SK-N-SH (cell line): ENCODE data around the gene ATG7. TPM values are rescaled to one million over a fixed set of nuclear protein-coding genes. Genes with fewer than 3 reads are reported as not detected.

Experiments used
- CTCF ChIA-PET: fragments of 300-600, 350-600 bp; formaldehyde crosslinking; extraction: SDS; loops from one replicate; lab custom pipeline; 2021; lab: Yijun Ruan, JAX
- POLR2A ChIA-PET: fragments of 350-600 bp; sonication (Branson Sonifier 250); formaldehyde crosslinking; extraction: SDS; loops from one replicate; lab custom pipeline; 2020; ENCODE audit warnings: antibody characterized with exemption, inconsistent platforms; lab: Yijun Ruan, JAX
- DNase-seq: peaks from one replicate; pipeline ENCODE4 v3.0.0; 2012
- H2AFZ ChIP-seq: fragments of 200-600 bp; sonication (generic); 2 replicates; pipeline ENCODE4 v1.8.1; 2016; ENCODE audit warnings: antibody characterized with exemption, mild to moderate bottlenecking, low read depth
- H3F3A ChIP-seq: fragments of 200-600 bp; sonication (generic); replicated peaks from 2 replicates; pipeline ENCODE3; 2016; ENCODE audit warnings: antibody characterized with exemption, mild to moderate bottlenecking; ENCODE audit not compliant: insufficient read depth
- H3K27ac ChIP-seq, 2 experiments: fragments of 200-500 bp in 1 of 2; fragments of 200-600 bp in 1 of 2; sonication (Bioruptor generic) in 1 of 2; sonication (generic), shearing (Covaris generic) in 1 of 2; 2 replicates each; pipeline versions ENCODE4 v1.5.1 to v1.6.1; 2014 to 2016; ENCODE audit warnings: low read depth in 2 of 2, inconsistent platforms in 1 of 2, low read length in 1 of 2, mild to moderate bottlenecking in 1 of 2, mixed read lengths in 1 of 2
- H3K27me3 ChIP-seq: fragments of 200-600 bp; sonication (generic), shearing (Covaris generic); 2 replicates; pipeline ENCODE4 v1.6.1; 2016; ENCODE audit warnings: mixed run types; ENCODE audit not compliant: insufficient read depth
- H3K36me3 ChIP-seq, 2 experiments: fragments of 200-500 bp in 1 of 2; fragments of 200-600 bp in 1 of 2; sonication (Bioruptor generic) in 1 of 2; sonication (generic) in 1 of 2; replicated peaks in 1 of 2; 2 replicates each; pipeline versions ENCODE3 to v1.5.1; 2014 to 2016; ENCODE audit warnings: low read length in 1 of 2, mild to moderate bottlenecking in 1 of 2; ENCODE audit not compliant: insufficient read depth in 2 of 2, control insufficient read depth in 1 of 2
- H3K4me1 ChIP-seq, 2 experiments: fragments of 200-500 bp in 1 of 2; fragments of 200-600 bp in 1 of 2; sonication (Bioruptor generic) in 1 of 2; sonication (generic), shearing (Covaris generic) in 1 of 2; 2 replicates each; pipeline versions ENCODE4 v1.5.1 to v1.6.1; 2014 to 2016; ENCODE audit warnings: low read depth in 1 of 2, low read length in 1 of 2, mixed run types in 1 of 2; ENCODE audit not compliant: insufficient read depth in 2 of 2, control insufficient read depth in 1 of 2
- H3K4me2 ChIP-seq: fragments of 200-600 bp; sonication (generic), shearing (Covaris generic); 2 replicates; pipeline ENCODE4 v1.6.1; 2017; ENCODE audit warnings: mixed run types
- H3K4me3 ChIP-seq, 2 experiments: fragments of 200-500 bp in 1 of 2; fragments of 200-600 bp in 1 of 2; sonication (Bioruptor generic) in 1 of 2; sonication (generic), shearing (Covaris generic) in 1 of 2; 2 replicates each; pipeline versions ENCODE4 v1.5.1 to v1.8.1; 2014 to 2016; ENCODE audit warnings: low read depth in 2 of 2, inconsistent platforms in 1 of 2, low read length in 1 of 2, mild to moderate bottlenecking in 1 of 2, mixed read lengths in 1 of 2, moderate library complexity in 1 of 2
- H3K79me2 ChIP-seq: fragments of 200-600 bp; sonication (generic); 2 replicates; pipeline ENCODE4 v1.8.1; 2017; ENCODE audit warnings: mild to moderate bottlenecking; ENCODE audit not compliant: insufficient read depth
- H3K9ac ChIP-seq: fragments of 200-600 bp; sonication (generic); 2 replicates; pipeline ENCODE4 v1.6.1; 2017; ENCODE audit warnings: mixed run types
- H3K9me2 ChIP-seq: fragments of 200-600 bp; sonication (generic); 2 replicates; pipeline ENCODE4 v1.6.1; 2017; ENCODE audit warnings: mixed run types
- H3K9me3 ChIP-seq: fragments of 200-600 bp; sonication (generic); 2 replicates; pipeline ENCODE4 v1.6.1; 2017; ENCODE audit warnings: mixed run types, mild to moderate bottlenecking, moderate library complexity
- H4K20me1 ChIP-seq: fragments of 200-600 bp; sonication (generic); 2 replicates; pipeline ENCODE4 v1.6.1; 2017; ENCODE audit warnings: mild to moderate bottlenecking, mixed run types; ENCODE audit not compliant: insufficient read depth
- EP300 ChIP-seq, 2 experiments: IDR thresholded peaks; 2 replicates each; pipeline versions ENCODE4 v1.4.0 to v1.6.1; 2012; ENCODE audit warnings: borderline replicate concordance in 1 of 2, low read depth in 1 of 2, low read length in 1 of 2
- MAX ChIP-seq: IDR thresholded peaks from 2 replicates; pipeline ENCODE4 v1.4.0; 2012; ENCODE audit warnings: low read depth
- RCOR1 ChIP-seq: fragments of 150-350 bp; IDR thresholded peaks from 2 replicates; pipeline ENCODE4 v1.6.1; 2017; ENCODE audit warnings: antibody characterized with exemption, low read length
- TCF12 ChIP-seq: IDR thresholded peaks from 2 replicates; pipeline ENCODE4 v1.4.0; 2012
- USF1 ChIP-seq: IDR thresholded peaks from 2 replicates; pipeline ENCODE4 v1.4.0; 2012; ENCODE audit warnings: low read depth, borderline replicate concordance
- WGBS: methylation state at CpG from one replicate; pipeline ENCODE4 v1.1.6; 2017; ENCODE audit warnings: low lambda C conversion rate; 5-methylcytosine and 5-hydroxymethylcytosine counted together
- polyA plus RNA-seq, 3 experiments: library from polyadenylated mRNA; depleted of rRNA; stranded (reverse); fragments of >200 nt; gene quantifications; 2 replicates each; pipeline ENCODE4 v1.2.3, GENCODE V29; 2012
- TF ChIP-seq, protein P1 (sequence below): IDR thresholded peaks from 2 replicates; pipeline ENCODE4 v1.4.0; 2012; ENCODE audit warnings: low read depth, borderline replicate concordance
- TF ChIP-seq, protein P2 (sequence below): IDR thresholded peaks from 2 replicates; pipeline ENCODE4 v1.6.1; 2012; ENCODE audit warnings: mild to moderate bottlenecking, low read depth, low read length, moderate library complexity
- TF ChIP-seq, protein P3 (sequence below): fragments of 200-600 bp; sonication (generic); IDR thresholded peaks from 2 replicates; pipeline ENCODE4 v1.6.1; 2017; ENCODE audit warnings: antibody characterized with exemption, mild to moderate bottlenecking, moderate library complexity

ATG7 gene
- polyA plus RNA-seq, 1 of the 3 experiments (the other 2 are of a cell fraction): 29.5 TPM

GRCh38 chr3:11580645-11581044 is 308.4 kb downstream of the ATG7 start:
- H3F3A ChIP-seq: peaks cover 23% of the 10 kb centered on the region
- no peak for TF ChIP-seq EP300 (IDR thresholded peaks at IDR 0.05; ENCODE audit: borderline replicate concordance in 1 of 2, low read depth in 1 of 2, low read length in 1 of 2)
- no peak for TF ChIP-seq MAX
- TF ChIP-seq, protein P1, sequence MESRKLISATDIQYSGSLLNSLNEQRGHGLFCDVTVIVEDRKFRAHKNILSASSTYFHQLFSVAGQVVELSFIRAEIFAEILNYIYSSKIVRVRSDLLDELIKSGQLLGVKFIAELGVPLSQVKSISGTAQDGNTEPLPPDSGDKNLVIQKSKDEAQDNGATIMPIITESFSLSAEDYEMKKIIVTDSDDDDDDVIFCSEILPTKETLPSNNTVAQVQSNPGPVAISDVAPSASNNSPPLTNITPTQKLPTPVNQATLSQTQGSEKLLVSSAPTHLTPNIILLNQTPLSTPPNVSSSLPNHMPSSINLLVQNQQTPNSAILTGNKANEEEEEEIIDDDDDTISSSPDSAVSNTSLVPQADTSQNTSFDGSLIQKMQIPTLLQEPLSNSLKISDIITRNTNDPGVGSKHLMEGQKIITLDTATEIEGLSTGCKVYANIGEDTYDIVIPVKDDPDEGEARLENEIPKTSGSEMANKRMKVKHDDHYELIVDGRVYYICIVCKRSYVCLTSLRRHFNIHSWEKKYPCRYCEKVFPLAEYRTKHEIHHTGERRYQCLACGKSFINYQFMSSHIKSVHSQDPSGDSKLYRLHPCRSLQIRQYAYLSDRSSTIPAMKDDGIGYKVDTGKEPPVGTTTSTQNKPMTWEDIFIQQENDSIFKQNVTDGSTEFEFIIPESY: no peak
- TF ChIP-seq TCF12: no peak
- TF ChIP-seq RCOR1: no peak
- H3K79me2 ChIP-seq: peaks cover 100% of the 10 kb centered on the region
- no peak overlapping the region for H3K9ac ChIP-seq
- peaks cover 0 to 9% of the 10 kb centered on the region in 2 experiments for H3K36me3 ChIP-seq
- H3K27me3 ChIP-seq: no peaks in the 10 kb centered on the region
- H2AFZ ChIP-seq: no peak overlapping the region
- ChIA-PET POLR2A (no interaction called here), CTCF (no interaction called here)
- no peaks in the 10 kb centered on the region for H3K9me2 ChIP-seq
- H3K4me2 ChIP-seq: no peak overlapping the region
- H4K20me1 ChIP-seq: peaks cover 95% of the 10 kb centered on the region
- no peak for DNase-seq
- H3K27ac ChIP-seq: no peak overlapping the region
- peaks cover 34 to 47% of the 10 kb centered on the region in 2 experiments for H3K4me1 ChIP-seq
- no peak overlapping the region for H3K4me3 ChIP-seq
- 100% methylated on average over 2 of the region's 2 CpGs for WGBS
- H3K9me3 ChIP-seq: no peaks in the 10 kb centered on the region

GRCh38 chr3:11581237-11582190 is 309.3 kb downstream of the ATG7 start:
- peak overlapping the region; percentile 90 for H3K4me2 ChIP-seq
- peak overlapping the region; percentile 59 for H3K9ac ChIP-seq
- H2AFZ ChIP-seq: no peak overlapping the region
- peak; percentile 72; the same call in 1 of the 2 replicates for TF ChIP-seq USF1
- TF ChIP-seq, protein P2, sequence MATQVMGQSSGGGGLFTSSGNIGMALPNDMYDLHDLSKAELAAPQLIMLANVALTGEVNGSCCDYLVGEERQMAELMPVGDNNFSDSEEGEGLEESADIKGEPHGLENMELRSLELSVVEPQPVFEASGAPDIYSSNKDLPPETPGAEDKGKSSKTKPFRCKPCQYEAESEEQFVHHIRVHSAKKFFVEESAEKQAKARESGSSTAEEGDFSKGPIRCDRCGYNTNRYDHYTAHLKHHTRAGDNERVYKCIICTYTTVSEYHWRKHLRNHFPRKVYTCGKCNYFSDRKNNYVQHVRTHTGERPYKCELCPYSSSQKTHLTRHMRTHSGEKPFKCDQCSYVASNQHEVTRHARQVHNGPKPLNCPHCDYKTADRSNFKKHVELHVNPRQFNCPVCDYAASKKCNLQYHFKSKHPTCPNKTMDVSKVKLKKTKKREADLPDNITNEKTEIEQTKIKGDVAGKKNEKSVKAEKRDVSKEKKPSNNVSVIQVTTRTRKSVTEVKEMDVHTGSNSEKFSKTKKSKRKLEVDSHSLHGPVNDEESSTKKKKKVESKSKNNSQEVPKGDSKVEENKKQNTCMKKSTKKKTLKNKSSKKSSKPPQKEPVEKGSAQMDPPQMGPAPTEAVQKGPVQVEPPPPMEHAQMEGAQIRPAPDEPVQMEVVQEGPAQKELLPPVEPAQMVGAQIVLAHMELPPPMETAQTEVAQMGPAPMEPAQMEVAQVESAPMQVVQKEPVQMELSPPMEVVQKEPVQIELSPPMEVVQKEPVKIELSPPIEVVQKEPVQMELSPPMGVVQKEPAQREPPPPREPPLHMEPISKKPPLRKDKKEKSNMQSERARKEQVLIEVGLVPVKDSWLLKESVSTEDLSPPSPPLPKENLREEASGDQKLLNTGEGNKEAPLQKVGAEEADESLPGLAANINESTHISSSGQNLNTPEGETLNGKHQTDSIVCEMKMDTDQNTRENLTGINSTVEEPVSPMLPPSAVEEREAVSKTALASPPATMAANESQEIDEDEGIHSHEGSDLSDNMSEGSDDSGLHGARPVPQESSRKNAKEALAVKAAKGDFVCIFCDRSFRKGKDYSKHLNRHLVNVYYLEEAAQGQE: no peak
- TF ChIP-seq, protein P3, sequence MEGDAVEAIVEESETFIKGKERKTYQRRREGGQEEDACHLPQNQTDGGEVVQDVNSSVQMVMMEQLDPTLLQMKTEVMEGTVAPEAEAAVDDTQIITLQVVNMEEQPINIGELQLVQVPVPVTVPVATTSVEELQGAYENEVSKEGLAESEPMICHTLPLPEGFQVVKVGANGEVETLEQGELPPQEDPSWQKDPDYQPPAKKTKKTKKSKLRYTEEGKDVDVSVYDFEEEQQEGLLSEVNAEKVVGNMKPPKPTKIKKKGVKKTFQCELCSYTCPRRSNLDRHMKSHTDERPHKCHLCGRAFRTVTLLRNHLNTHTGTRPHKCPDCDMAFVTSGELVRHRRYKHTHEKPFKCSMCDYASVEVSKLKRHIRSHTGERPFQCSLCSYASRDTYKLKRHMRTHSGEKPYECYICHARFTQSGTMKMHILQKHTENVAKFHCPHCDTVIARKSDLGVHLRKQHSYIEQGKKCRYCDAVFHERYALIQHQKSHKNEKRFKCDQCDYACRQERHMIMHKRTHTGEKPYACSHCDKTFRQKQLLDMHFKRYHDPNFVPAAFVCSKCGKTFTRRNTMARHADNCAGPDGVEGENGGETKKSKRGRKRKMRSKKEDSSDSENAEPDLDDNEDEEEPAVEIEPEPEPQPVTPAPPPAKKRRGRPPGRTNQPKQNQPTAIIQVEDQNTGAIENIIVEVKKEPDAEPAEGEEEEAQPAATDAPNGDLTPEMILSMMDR: no peak
- peaks cover 100% of the 10 kb centered on the region for H3K79me2 ChIP-seq
- no peaks in the 10 kb centered on the region for H3K9me3 ChIP-seq
- ChIA-PET POLR2A (interaction anchor here (0.7 kb wide), 1 partner anchor 761 kb away, joined by 3 read pairs; no protein-coding TSS in a partner anchor), CTCF (no interaction called here)
- DNase-seq: no peak
- no peaks in the 10 kb centered on the region for H3K27me3 ChIP-seq
- H3K9me2 ChIP-seq: no peaks in the 10 kb centered on the region
- H3K36me3 ChIP-seq: peaks cover under 1 to 9% of the 10 kb centered on the region in 2 experiments
- 60% methylated on average over 16 of the region's 16 CpGs for WGBS
- peak overlapping the region; percentile 33 to 49 for H3K4me3 ChIP-seq
- H4K20me1 ChIP-seq: peaks cover 93% of the 10 kb centered on the region
- H3K27ac ChIP-seq: peak overlapping the region; percentile 80 to 88
- H3F3A ChIP-seq: peaks cover 23% of the 10 kb centered on the region
- H3K4me1 ChIP-seq: peaks cover 41 to 42% of the 10 kb centered on the region in 2 experiments
